ENCODE results near the gene LIPC. TPM values are rescaled to one million over a fixed set of nuclear protein-coding genes. Genes with fewer than 3 reads are reported as not detected.

LIPC gene
- total and polyA plus RNA-seq, 2 of the 4 experiments (the other 2 are of a cell fraction): 0.07 TPM; not detected in 1

- H4K8ac ChIP-seq (ENCODE audit: low read depth in 2 of 2, low read length in 2 of 2): no peak overlapping the region
- no peaks in the 10 kb centered on the region for H3K27me3 ChIP-seq (ENCODE audit: control insufficient read depth, insufficient read depth, low read length)
- H3K9me3 ChIP-seq (ENCODE audit: control insufficient read depth, insufficient read depth, low read length): no peaks in the 10 kb centered on the region
- ChIA-PET CTCF (no interaction called here), POLR2A (ENCODE audit: unreplicated experiment) (no interaction called here)
- WGBS, 2 experiments (ENCODE audit: extremely low coverage in 2 of 2, insufficient read length in 1 of 2): no CpG with 5 or more reads among the region's 6 CpGs
- H3K79me1 ChIP-seq (ENCODE audit: low read depth in 1 of 2, low read length in 2 of 2): no peaks in the 10 kb centered on the region
- peak overlapping the region; percentile 54; the same call in 1 of the 3 replicates for H2BK15ac ChIP-seq (ENCODE audit: low read depth, low read length)
- no peak overlapping the region for H2BK20ac ChIP-seq (ENCODE audit: low read depth, low read length)
- DNase-seq (no peak), ATAC-seq (ENCODE audit: low read depth) (no peak)
- H3K9me1 ChIP-seq (ENCODE audit: insufficient read depth, low read length): no peaks in the 10 kb centered on the region
- H4K20me1 ChIP-seq (ENCODE audit: insufficient read depth, low read length): no peaks in the 10 kb centered on the region
- H4K5ac ChIP-seq (ENCODE audit: low read depth, low read length): no peak overlapping the region
- H2AFZ ChIP-seq (replicated peaks; ENCODE audit: low read length, poor library complexity): no peak overlapping the region
- no peak overlapping the region for H2AK9ac ChIP-seq (replicated peaks; ENCODE audit: low read depth, low read length, poor library complexity)
- no peak overlapping the region for H4K91ac ChIP-seq (ENCODE audit: insufficient read depth, low read depth, low read length)
- H3K18ac ChIP-seq (ENCODE audit: low read depth, low read length): no peak overlapping the region
- no peak overlapping the region for H3K56ac ChIP-seq (ENCODE audit: extremely low read depth, insufficient read depth, low read length)
- H2BK5ac ChIP-seq (ENCODE audit: low read depth, low read length, poor library complexity, severe bottlenecking): no peak overlapping the region
- no peak overlapping the region for H3K23ac ChIP-seq (ENCODE audit: low read depth, low read length)
- intact Hi-C loops (cut with micrococcal nuclease) (no loop called here), dilution Hi-C loops (cut with HindIII; ENCODE audit: low sequenced_read_pairs, unreplicated experiment) (no loop called here), in situ Hi-C loops (cut with MboI; ENCODE audit: low sequenced_read_pairs) (no loop called here)
- H3K14ac ChIP-seq (replicated peaks; ENCODE audit: low read depth, low read length): no peak overlapping the region
- H3K4me1 ChIP-seq (ENCODE audit: control insufficient read depth, insufficient read depth, low read length): no peaks in the 10 kb centered on the region
- no TSS peak for BruUV-seq (replicated peaks)
- H3K36me3 ChIP-seq (ENCODE audit: control insufficient read depth, insufficient read depth, low read length): no peaks in the 10 kb centered on the region
- H2AK5ac ChIP-seq (ENCODE audit: low read depth, low read length): peak overlapping the region; percentile 55; the same call in 1 of the 2 replicates
- H3K9ac ChIP-seq (ENCODE audit: low read depth, low read length): no peak overlapping the region
- H3K4me2 ChIP-seq (ENCODE audit: low read depth, low read length): no peak overlapping the region
- H3K27ac ChIP-seq (ENCODE audit: insufficient read depth, low read length): no peak overlapping the region
- TF ChIP-seq MXI1 (IDR thresholded peaks at IDR 0.05; ENCODE audit: borderline replicate concordance, low read depth, low read length) (no peak), SMC3 (IDR thresholded peaks at IDR 0.05; ENCODE audit: low read depth, low read length) (no peak), FOS (IDR thresholded peaks at IDR 0.05; ENCODE audit: low read depth, low read length) (no peak), MAFK (IDR thresholded peaks at IDR 0.05; ENCODE audit: low read depth, low read length) (no peak), CEBPB (IDR thresholded peaks at IDR 0.05; ENCODE audit: low read depth, low read length) (no peak)
- TF ChIP-seq, protein P1, sequence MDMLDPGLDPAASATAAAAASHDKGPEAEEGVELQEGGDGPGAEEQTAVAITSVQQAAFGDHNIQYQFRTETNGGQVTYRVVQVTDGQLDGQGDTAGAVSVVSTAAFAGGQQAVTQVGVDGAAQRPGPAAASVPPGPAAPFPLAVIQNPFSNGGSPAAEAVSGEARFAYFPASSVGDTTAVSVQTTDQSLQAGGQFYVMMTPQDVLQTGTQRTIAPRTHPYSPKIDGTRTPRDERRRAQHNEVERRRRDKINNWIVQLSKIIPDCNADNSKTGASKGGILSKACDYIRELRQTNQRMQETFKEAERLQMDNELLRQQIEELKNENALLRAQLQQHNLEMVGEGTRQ (IDR thresholded peaks at IDR 0.05; ENCODE audit: low read depth, low read length): no peak
- H2BK120ac ChIP-seq (ENCODE audit: low read depth, low read length): no peak overlapping the region
- H3K4me3 ChIP-seq (ENCODE audit: insufficient read depth, low read depth, low read length): no peak overlapping the region
- no peak overlapping the region; the same call in 1 of the 2 replicates for H3K4ac ChIP-seq (ENCODE audit: low read depth, low read length)
Measured at GRCh38 chr15:58451826-58452225, 20.0 kb downstream of the LIPC start.

Data from IMR-90 (cell line).